ENCODE data around the gene C1QTNF5. TPM values are rescaled to one million over a fixed set of nuclear protein-coding genes. Genes with fewer than 3 reads are reported as not detected.

The C1QTNF5 gene
- total RNA-seq, 1 donor from 2014 or later = 17.5 TPM

- ATAC-seq = no peak
- intact Hi-C loops (cut with DNase I) = loop anchor here (5.0 kb wide), 2 partner anchors 57 to 217 kb away; partner anchors contain the start of gene C2CD2L
Observed at GRCh38 chr11:119324189-119324588, 16.5 kb downstream of the C1QTNF5 start.

GRCh38 chr11:119323532-119324033 lies 17.1 kb downstream of the C1QTNF5 start:
- ATAC-seq (no peak), DNase-seq (ENCODE audit: missing footprints) (peak; percentile 85)
- intact Hi-C loops (cut with DNase I) = loop anchor here (5.0 kb wide), 2 partner anchors 56 to 216 kb away; partner anchors contain the start of gene C2CD2L

More at GRCh38 chr11:119324189-119324588, 16.5 kb downstream of the C1QTNF5 start:
- DNase-seq (ENCODE audit: missing footprints) = peak; percentile 0

- DNase-seq (ENCODE audit: missing footprints) (peak; percentile 8), ATAC-seq (no peak)
- intact Hi-C loops (cut with DNase I) = loop anchor here (5.0 kb wide), 2 partner anchors 56 to 216 kb away; partner anchors contain the start of gene C2CD2L
Observed at GRCh38 chr11:119322921-119323531, 17.7 kb downstream of the C1QTNF5 start.

- ATAC-seq (no peak), DNase-seq (ENCODE audit: missing footprints) (no peak)
- intact Hi-C loops (cut with DNase I) = loop anchor here (5.0 kb wide), 2 partner anchors 55 to 215 kb away; partner anchors contain the start of gene C2CD2L
Observed at GRCh38 chr11:119322360-119322739, 18.3 kb downstream of the C1QTNF5 start.

- intact Hi-C loops (cut with DNase I) = loop anchor here (5.0 kb wide), 2 partner anchors 54 to 214 kb away; partner anchors contain the start of gene C2CD2L
- peak; percentile 61 for DNase-seq (ENCODE audit: missing footprints)
Observed at GRCh38 chr11:119320776-119321524, 19.7 kb downstream of the C1QTNF5 start.

GRCh38 chr11:119320240-119320775 lies 20.4 kb downstream of the C1QTNF5 start:
- ATAC-seq = no peak
- intact Hi-C loops (cut with DNase I) = loop anchor here (5.0 kb wide), 2 partner anchors 53 to 213 kb away; partner anchors contain the start of gene C2CD2L
- peak; percentile 60 for DNase-seq (ENCODE audit: missing footprints)

More at GRCh38 chr11:119320776-119321524, 19.7 kb downstream of the C1QTNF5 start:
- ATAC-seq = peak; percentile 37

GRCh38 chr11:119319700-119320239 lies 20.9 kb downstream of the C1QTNF5 start:
- intact Hi-C loops (cut with DNase I) = loop anchor here (5.0 kb wide), 2 partner anchors 52 to 212 kb away; partner anchors contain the start of gene C2CD2L

GRCh38 chr11:119319136-119319699 lies 21.5 kb downstream of the C1QTNF5 start:
- DNase-seq (ENCODE audit: missing footprints) (no peak), ATAC-seq (no peak)
- intact Hi-C loops (cut with DNase I) = no loop called here

More at GRCh38 chr11:119319700-119320239, 20.9 kb downstream of the C1QTNF5 start:
- no peak for DNase-seq (ENCODE audit: missing footprints)
- ATAC-seq = no peak

- DNase-seq (ENCODE audit: missing footprints) (no peak), ATAC-seq (no peak)
- intact Hi-C loops (cut with DNase I) = no loop called here
Observed at GRCh38 chr11:119318240-119319135, 22.2 kb downstream of the C1QTNF5 start.

- no peak for ATAC-seq
Observed at GRCh38 chr11:119317592-119318239, 23.0 kb downstream of the C1QTNF5 start.

GRCh38 chr11:119316729-119317591 lies 23.7 kb downstream of the C1QTNF5 start, which contains the start of gene MCAM:
TSS of gene MCAM (minus strand) at chr11:119317130. CDS start at chr11:119317101, 29 bp downstream.
- DNase-seq (ENCODE audit: missing footprints) (no peak), ATAC-seq (peak; percentile 38)
- intact Hi-C loops (cut with DNase I) = loop anchor here (2.0 kb wide), 1 partner anchor 112 kb away; no protein-coding TSS in a partner anchor

More at GRCh38 chr11:119317592-119318239, 23.0 kb downstream of the C1QTNF5 start:
- no peak for DNase-seq (ENCODE audit: missing footprints)
- intact Hi-C loops (cut with DNase I) = loop anchor here (2.0 kb wide), 1 partner anchor 113 kb away; no protein-coding TSS in a partner anchor

GRCh38 chr11:119316016-119316728 lies 24.5 kb downstream of the C1QTNF5 start:
- intact Hi-C loops (cut with DNase I) = loop anchor here (2.0 kb wide), 1 partner anchor 111 kb away; no protein-coding TSS in a partner anchor
- ATAC-seq = peak; percentile 12
- DNase-seq (ENCODE audit: missing footprints) = no peak

- peak; percentile 40 for ATAC-seq
- intact Hi-C loops (cut with DNase I) = loop anchor here (2.0 kb wide), 1 partner anchor 111 kb away; no protein-coding TSS in a partner anchor
Observed at GRCh38 chr11:119315131-119316015, 25.3 kb downstream of the C1QTNF5 start.

GRCh38 chr11:119314726-119315125 lies 26.0 kb downstream of the C1QTNF5 start:
- intact Hi-C loops (cut with DNase I) = no loop called here
- DNase-seq (ENCODE audit: missing footprints) = no peak
- ATAC-seq = no peak

More at GRCh38 chr11:119315131-119316015, 25.3 kb downstream of the C1QTNF5 start:
- DNase-seq (ENCODE audit: missing footprints) = no peak

All from Right ventricle myocardium inferior (tissue), 1 donor.